ENCODE results near the gene THRB.

The THRB gene

GRCh38 chr3:24191801-24192403 lies 302.7 kb downstream of the THRB start:
- DNase-seq (ENCODE audit: low read depth in 1 of 2, low spot score in 1 of 2): no peak

GRCh38 chr3:24190256-24190655 lies 304.4 kb downstream of the THRB start:
- no peak for DNase-seq (ENCODE audit: low read depth in 1 of 2, low spot score in 1 of 2)

DNA sequence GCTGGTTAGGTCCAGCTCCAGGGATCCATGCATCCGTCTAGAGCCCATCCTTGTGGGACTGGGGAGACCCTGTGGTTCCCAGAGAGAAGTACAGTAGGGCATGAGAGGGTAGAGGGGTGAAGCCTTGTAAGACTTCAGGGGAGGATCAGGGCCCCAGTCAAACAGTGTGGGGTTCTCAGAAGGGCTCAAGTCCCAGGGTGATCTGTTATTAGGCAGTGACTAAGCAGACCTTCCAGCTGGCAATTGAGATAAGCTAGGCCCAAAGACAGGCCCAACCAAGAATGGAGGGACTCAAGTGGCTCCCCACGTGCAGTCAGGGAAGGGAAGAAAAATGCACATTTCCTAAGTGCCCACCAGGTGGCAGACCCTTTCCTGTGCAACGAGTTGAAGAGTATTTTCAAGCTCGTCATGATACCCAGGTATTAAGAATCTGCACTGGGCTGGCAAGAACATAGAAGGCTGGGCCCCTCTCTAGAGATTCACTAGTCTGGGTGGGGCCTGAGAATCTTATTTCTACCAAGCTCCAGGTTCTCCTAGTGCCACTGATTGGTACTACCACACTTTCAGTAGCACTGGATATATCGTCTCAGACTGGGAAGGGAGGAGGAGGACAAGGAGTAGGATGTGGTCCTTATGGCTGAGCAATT lies 308.8 kb downstream of the THRB start:
- DNase-seq (ENCODE audit: low read depth in 1 of 2, low spot score in 1 of 2): no peak

- no peak for DNase-seq (ENCODE audit: low read depth in 1 of 2, low spot score in 1 of 2)
Measured at GRCh38 chr3:24184528-24185176, 310.0 kb downstream of the THRB start.

GRCh38 chr3:24182756-24183155 lies 311.9 kb downstream of the THRB start:
- no peak for DNase-seq (ENCODE audit: low read depth in 1 of 2, low spot score in 1 of 2)

DNA sequence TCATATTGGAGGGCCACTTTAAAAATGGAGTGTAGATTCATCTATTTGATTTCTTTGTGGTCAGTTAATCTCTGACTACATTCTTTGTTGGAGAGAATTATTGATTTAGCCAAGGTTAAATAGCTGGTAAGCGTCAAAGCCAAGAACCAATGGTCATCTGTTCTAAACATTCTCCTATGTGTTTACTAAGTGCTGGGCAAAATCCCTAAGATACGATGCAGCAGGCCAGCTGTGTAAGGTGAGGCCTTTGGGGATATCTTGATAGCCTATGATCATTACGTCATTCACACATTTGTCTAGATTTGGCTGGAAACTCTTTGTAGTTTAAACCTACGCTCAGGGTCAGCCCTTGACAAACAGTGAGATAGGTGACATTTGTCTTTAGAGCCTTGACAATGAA lies 313.4 kb downstream of the THRB start:
- no peak for DNase-seq (ENCODE audit: low read depth in 1 of 2, low spot score in 1 of 2)

- no peak for DNase-seq (ENCODE audit: low read depth in 1 of 2, low spot score in 1 of 2)
Measured at GRCh38 chr3:24180616-24181015, 314.0 kb downstream of the THRB start.

DNA sequence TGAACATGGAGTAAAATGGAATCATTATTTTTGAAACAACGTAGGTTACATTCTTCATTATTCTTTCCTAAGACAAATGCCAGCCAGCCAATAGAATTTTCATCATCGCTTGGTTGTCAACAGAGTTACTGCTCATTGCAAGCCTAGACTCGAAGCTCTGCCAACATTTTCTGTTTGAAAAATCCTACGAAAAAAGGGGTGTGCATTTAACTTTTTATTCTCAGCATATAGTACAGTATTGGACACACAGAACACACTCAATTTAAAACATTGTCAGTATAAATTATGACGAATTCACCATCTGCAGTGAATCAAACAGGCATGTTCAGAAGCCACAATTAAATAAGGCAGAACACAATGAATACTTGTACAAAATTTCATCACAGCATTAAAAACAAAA lies 317.4 kb downstream of the THRB start:
- DNase-seq (ENCODE audit: low read depth in 1 of 2, low spot score in 1 of 2): no peak

DNA sequence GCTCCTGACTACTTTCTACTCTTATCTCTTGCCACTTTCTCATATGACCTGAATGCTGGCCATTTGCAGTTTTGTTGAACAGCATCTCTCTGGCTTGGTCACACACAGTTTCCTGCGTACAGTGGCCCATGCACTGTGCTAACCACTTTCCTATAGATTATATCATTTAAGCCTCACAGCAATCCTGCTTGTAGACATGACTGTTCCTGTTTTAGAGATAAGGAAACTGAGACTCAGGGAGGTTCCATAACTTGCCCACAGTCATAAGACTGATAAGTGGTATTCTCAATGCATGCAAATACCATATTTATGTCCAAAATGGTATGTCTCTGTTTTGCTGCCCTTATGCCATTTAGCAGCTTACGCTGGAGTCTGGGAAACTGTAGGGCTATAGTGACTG lies 320.0 kb downstream of the THRB start:
- DNase-seq (ENCODE audit: low read depth in 1 of 2, low spot score in 1 of 2): no peak

- DNase-seq (ENCODE audit: low read depth in 1 of 2, low spot score in 1 of 2): no peak
Measured at GRCh38 chr3:24168977-24169376, 325.7 kb downstream of the THRB start.

GRCh38 chr3:24167429-24167828 lies 327.2 kb downstream of the THRB start:
- DNase-seq (ENCODE audit: low read depth in 1 of 2, low spot score in 1 of 2): no peak

DNA sequence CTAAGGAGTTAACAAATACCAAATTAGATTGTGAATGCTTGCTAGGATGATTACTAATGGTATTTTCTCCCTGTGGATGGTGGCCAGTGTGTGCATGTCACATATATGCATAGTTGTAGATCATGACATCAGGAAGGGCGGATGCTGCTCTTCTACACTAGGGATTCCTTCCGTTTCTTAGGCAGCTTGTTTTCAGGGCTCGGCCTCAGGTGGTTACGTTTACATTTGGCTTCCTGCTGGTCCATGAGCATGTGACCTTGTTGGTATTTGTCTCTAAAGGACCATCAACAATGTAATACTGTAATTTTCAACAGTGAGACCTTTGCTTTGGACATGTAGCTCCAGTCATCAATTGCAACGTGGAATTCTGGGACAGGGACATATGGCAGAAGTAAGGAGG lies 328.1 kb downstream of the THRB start:
- no peak for DNase-seq (ENCODE audit: low read depth in 1 of 2, low spot score in 1 of 2)

DNA sequence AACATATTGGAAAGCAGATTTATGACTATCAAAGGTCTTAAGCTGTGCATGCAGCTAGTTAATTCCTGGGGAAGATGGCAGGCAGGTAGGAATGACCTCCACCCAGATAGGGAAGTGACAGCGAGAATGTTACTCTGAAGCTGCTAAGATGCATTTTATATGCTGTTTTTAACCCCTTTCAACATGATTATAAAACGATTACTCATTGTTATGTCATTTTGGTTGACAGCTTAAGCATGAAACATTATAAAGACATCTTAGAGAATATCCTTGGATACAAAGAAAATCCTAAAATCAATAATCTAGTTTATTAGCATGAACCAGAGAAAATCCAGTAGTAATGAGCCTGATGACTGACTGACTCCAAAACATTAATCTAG lies 329.1 kb downstream of the THRB start:
- DNase-seq (ENCODE audit: low read depth in 1 of 2, low spot score in 1 of 2): no peak

GRCh38 chr3:24164967-24165602 lies 329.6 kb downstream of the THRB start:
- DNase-seq (ENCODE audit: low read depth in 1 of 2, low spot score in 1 of 2): no peak

DNA sequence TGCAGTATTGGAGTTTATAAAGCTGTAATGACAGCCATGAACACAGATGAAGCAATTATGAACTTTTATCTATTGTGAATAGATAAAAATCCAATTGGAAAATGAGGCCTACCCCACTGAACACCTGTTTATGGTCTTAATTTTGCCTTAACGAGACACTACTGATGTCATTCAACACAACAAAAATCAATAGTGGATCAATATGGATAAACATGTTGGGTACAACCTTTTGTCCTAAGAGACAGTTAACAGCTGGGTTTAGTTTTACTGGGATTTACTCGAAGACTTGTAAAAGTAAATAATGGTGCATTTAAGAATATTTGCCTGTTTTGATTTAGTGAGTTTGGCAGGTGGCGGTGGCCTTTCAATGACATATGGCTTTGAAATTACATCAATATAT lies 331.7 kb downstream of the THRB start:
- DNase-seq (ENCODE audit: low read depth in 1 of 2, low spot score in 1 of 2): no peak

GRCh38 chr3:24161841-24162240 lies 332.8 kb downstream of the THRB start:
- no peak for DNase-seq (ENCODE audit: low read depth in 1 of 2, low spot score in 1 of 2)

- no peak for DNase-seq (ENCODE audit: low read depth in 1 of 2, low spot score in 1 of 2)
Measured at GRCh38 chr3:24160424-24161095, 334.1 kb downstream of the THRB start.

- DNase-seq (ENCODE audit: low read depth in 1 of 2, low spot score in 1 of 2): no peak
Measured at GRCh38 chr3:24158761-24159454, 335.7 kb downstream of the THRB start.

GRCh38 chr3:24157106-24157505 lies 337.5 kb downstream of the THRB start:
- DNase-seq (ENCODE audit: low read depth in 1 of 2, low spot score in 1 of 2): no peak

GRCh38 chr3:24156466-24156865 lies 338.2 kb downstream of the THRB start:
- no peak for DNase-seq (ENCODE audit: low read depth in 1 of 2, low spot score in 1 of 2)

DNA sequence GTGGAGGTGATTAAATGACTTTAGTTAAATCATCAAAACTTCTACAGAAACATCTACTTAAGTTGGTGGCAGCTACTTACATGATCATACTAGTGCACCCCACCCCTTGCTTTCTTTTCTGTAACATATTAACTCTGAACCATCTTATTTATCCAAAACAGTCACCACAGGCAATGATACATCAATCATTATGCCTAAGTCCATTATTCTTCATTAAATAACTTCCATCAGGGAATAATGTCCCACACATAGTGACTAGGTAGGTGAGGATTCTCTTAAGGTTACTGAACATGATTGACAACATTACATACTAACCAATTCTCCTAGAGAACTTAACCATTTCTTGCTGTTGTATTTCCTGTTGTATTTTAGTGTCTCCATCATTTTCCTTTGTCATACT lies 339.4 kb downstream of the THRB start:
- DNase-seq (ENCODE audit: low read depth in 1 of 2, low spot score in 1 of 2): no peak

Data from activated T-helper 1 cell treated with anti-CD3 and anti-CD28 coated beads, Interleukin-2, amount 50 U/mL, for 16 hours (primary cell).